Fibroblast of lung (primary cell): ENCODE measurements around the gene CCM2. TPM values are rescaled to one million over a fixed set of nuclear protein-coding genes. Genes with fewer than 3 reads are reported as not detected.

Experiments
- DNase-seq, 2 donors: peaks; one replicate each; pipeline versions ENCODE4 v3.0.0 to v3.0.0-alpha.2; 2010; ENCODE audit warnings: low read depth in 2 of 2
- H2AFZ ChIP-seq: 2 replicates; pipeline ENCODE4 v1.5.1; 2012; ENCODE audit warnings: low read length, control low read depth, inconsistent platforms
- H3K27ac ChIP-seq: 2 replicates; pipeline ENCODE4 v1.5.1; 2011; ENCODE audit warnings: low read length, control low read depth; ENCODE audit not compliant: insufficient read depth
- H3K27me3 ChIP-seq: 2 replicates; pipeline ENCODE4 v1.5.1; 2011; ENCODE audit warnings: mild to moderate bottlenecking, low read length; ENCODE audit not compliant: control insufficient read depth, insufficient read depth
- H3K36me3 ChIP-seq: 2 replicates; pipeline ENCODE4 v1.5.1; 2011; ENCODE audit warnings: low read length; ENCODE audit not compliant: control insufficient read depth, insufficient read depth
- H3K4me1 ChIP-seq: 2 replicates; pipeline ENCODE4 v1.5.1; 2011; ENCODE audit warnings: low read length; ENCODE audit not compliant: control insufficient read depth, insufficient read depth; ENCODE audit errors: extremely low read depth
- H3K4me2 ChIP-seq: 2 replicates; pipeline ENCODE4 v1.5.1; 2011; ENCODE audit warnings: low read length, control low read depth; ENCODE audit not compliant: insufficient read depth; ENCODE audit errors: extremely low read depth
- H3K4me3 ChIP-seq, 4 experiments: fragments of 200-600 bp in 1 of 4; sonication (generic) in 1 of 4; replicated peaks in 1 of 4; 2 replicates each; pipeline ENCODE4 v1.5.1; 2011 to 2016; ENCODE audit warnings: low read length in 4 of 4, low read depth in 3 of 4, mild to moderate bottlenecking in 3 of 4, control low read depth in 2 of 4, inconsistent platforms in 1 of 4, mixed read lengths in 1 of 4; ENCODE audit not compliant: insufficient read depth in 1 of 4; ENCODE audit errors: control extremely low read depth in 1 of 4
- H3K79me2 ChIP-seq: 2 replicates; pipeline ENCODE4 v1.5.1; 2012; ENCODE audit warnings: mild to moderate bottlenecking, low read length, inconsistent platforms; ENCODE audit not compliant: control insufficient read depth, insufficient read depth
- H3K9ac ChIP-seq: 2 replicates; pipeline ENCODE4 v1.5.1; 2011; ENCODE audit warnings: mild to moderate bottlenecking, low read length, control low read depth; ENCODE audit not compliant: insufficient read depth
- H3K9me3 ChIP-seq: 2 replicates; pipeline ENCODE4 v1.5.1; 2012; ENCODE audit warnings: low read depth, low read length; ENCODE audit not compliant: control insufficient read depth, insufficient read depth
- H4K20me1 ChIP-seq: 2 replicates; pipeline ENCODE4 v1.5.1; 2011; ENCODE audit warnings: low read length; ENCODE audit not compliant: control insufficient read depth, insufficient read depth; ENCODE audit errors: extremely low read depth
- CTCF ChIP-seq, 2 donors: IDR thresholded peaks in 1 of 2; conservative IDR thresholded peaks in 1 of 2; 1 replicate in 1 of 2; 2 replicates in 1 of 2; pipeline ENCODE4 v1.5.1; 2011 to 2012; ENCODE audit warnings: low read length in 2 of 2, control low read depth in 1 of 2, inconsistent platforms in 1 of 2, low read depth in 1 of 2, mild to moderate bottlenecking in 1 of 2
- EZH2 ChIP-seq: IDR thresholded peaks from 2 replicates; pipeline ENCODE4 v1.5.1; 2012; ENCODE audit warnings: low read length, control low read depth, mild to moderate bottlenecking; ENCODE audit errors: missing control alignments
- polyA plus RNA-seq, 2 donors: library from polyadenylated mRNA; depleted of rRNA in 1 of 2; stranded (reverse) in 1 of 2; unstranded in 1 of 2; fragments of >200 nt; gene quantifications; 2 replicates each; pipeline ENCODE4 v1.2.1, GENCODE V29; 2011 to 2012; ENCODE audit warnings: missing spikeins in 1 of 2
- total RNA-seq: library from RNA; depleted of rRNA; stranded (reverse); fragments of >200 nt; gene quantifications from 2 replicates; pipeline ENCODE4 v1.2.1, GENCODE V29; 2014

CCM2 gene
- total and polyA plus RNA-seq, 2 donors (not counting 1 experiment from before 2014, with no cell fraction given): 27.8 to 52.4 TPM

- no peak for TF ChIP-seq CTCF (conservative IDR thresholded peaks at IDR 0.05 in 1 of 2, IDR thresholded peaks at IDR 0.05 in 1 of 2; ENCODE audit: low read depth in 1 of 2, low read length in 2 of 2)
- no peak for TF ChIP-seq EZH2
- peaks cover 13% of the 10 kb centered on the region for H3K36me3 ChIP-seq
- no peak overlapping the region for H3K4me3 ChIP-seq
- H3K9me3 ChIP-seq: no peaks in the 10 kb centered on the region
- no peak for DNase-seq
- H3K27me3 ChIP-seq: no peaks in the 10 kb centered on the region
- H2AFZ ChIP-seq: no peak overlapping the region
- no peaks in the 10 kb centered on the region for H3K79me2 ChIP-seq
- H3K4me2 ChIP-seq: no peak overlapping the region
- no peak overlapping the region for H3K9ac ChIP-seq
- no peak overlapping the region for H3K27ac ChIP-seq
- H4K20me1 ChIP-seq: no peaks in the 10 kb centered on the region
- H3K4me1 ChIP-seq: no peaks in the 10 kb centered on the region
Observed at GRCh38 chr7:45069444-45070253, 69.6 kb downstream of the CCM2 start.

GRCh38 chr7:45070254-45070642 is 70.2 kb downstream of the CCM2 start:
- Histone ChIP-seq H3K27ac (no peak overlapping the region), H3K4me2 (no peak overlapping the region), H3K4me1 (no peaks in the 10 kb centered on the region), H4K20me1 (no peaks in the 10 kb centered on the region), H3K79me2 (no peaks in the 10 kb centered on the region), H3K4me3 (no peak overlapping the region), H3K36me3 (peaks cover 14% of the 10 kb centered on the region), H3K27me3 (no peaks in the 10 kb centered on the region), H2AFZ (no peak overlapping the region), H3K9me3 (no peaks in the 10 kb centered on the region), H3K9ac (no peak overlapping the region)
- no peak for TF ChIP-seq CTCF (conservative IDR thresholded peaks at IDR 0.05 in 1 of 2, IDR thresholded peaks at IDR 0.05 in 1 of 2; ENCODE audit: low read depth in 1 of 2, low read length in 2 of 2)
- TF ChIP-seq EZH2: no peak
- DNase-seq: no peak

- H3K4me1 ChIP-seq: no peaks in the 10 kb centered on the region
- H2AFZ ChIP-seq: no peak overlapping the region
- peaks cover 15% of the 10 kb centered on the region for H3K36me3 ChIP-seq
- H3K27ac ChIP-seq: no peak overlapping the region
- no peaks in the 10 kb centered on the region for H3K79me2 ChIP-seq
- no peak for DNase-seq
- no peaks in the 10 kb centered on the region for H3K9me3 ChIP-seq
- no peaks in the 10 kb centered on the region for H4K20me1 ChIP-seq
- no peaks in the 10 kb centered on the region for H3K27me3 ChIP-seq
- H3K4me2 ChIP-seq: no peak overlapping the region
- H3K4me3 ChIP-seq: no peak overlapping the region
- no peak overlapping the region for H3K9ac ChIP-seq
- no peak for TF ChIP-seq CTCF (conservative IDR thresholded peaks at IDR 0.05 in 1 of 2, IDR thresholded peaks at IDR 0.05 in 1 of 2; ENCODE audit: low read depth in 1 of 2, low read length in 2 of 2)
- no peak for TF ChIP-seq EZH2
Observed at GRCh38 chr7:45071528-45071927, 71.5 kb downstream of the CCM2 start.
